GM23338 (cell line): ENCODE results near the gene AK4. TPM values are rescaled to one million over a fixed set of nuclear protein-coding genes. Genes with fewer than 3 reads are reported as not detected.

ENCODE experiments used
- ATAC-seq: fragments of 200-7000 bp; cut with Tn5 transposase; 3 replicates; pipeline ENCODE4 v1.9.1; 2020
- DNase-seq: peaks from one replicate; pipeline ENCODE4 v3.0.0-alpha.2; 2015; ENCODE audit warnings: low spot score
- H2AFZ ChIP-seq: fragments of 200-600 bp; sonication (generic); 2 replicates; pipeline ENCODE4 v1.8.0; 2016; ENCODE audit warnings: antibody characterized with exemption, mild to moderate bottlenecking, moderate library complexity
- H3F3A ChIP-seq: fragments of 200-600 bp; sonication (generic); replicated peaks from 2 replicates; pipeline ENCODE4 v1.8.0; 2017; ENCODE audit warnings: antibody characterized with exemption, mixed run types, low read depth
- H3K27ac ChIP-seq: fragments of 200-600 bp; sonication (generic); 2 replicates; pipeline ENCODE4 v1.6.1; 2016; ENCODE audit warnings: low read depth
- H3K27me3 ChIP-seq: fragments of 200-600 bp; sonication (generic); 2 replicates; pipeline ENCODE4 v1.8.0; 2016; ENCODE audit warnings: mild to moderate bottlenecking, mixed run types, moderate library complexity; ENCODE audit not compliant: insufficient read depth
- H3K36me3 ChIP-seq: fragments of 200-600 bp; sonication (generic); 2 replicates; pipeline ENCODE4 v1.8.0; 2016; ENCODE audit warnings: mild to moderate bottlenecking; ENCODE audit not compliant: insufficient read depth
- H3K4me1 ChIP-seq: fragments of 200-600 bp; sonication (generic); 2 replicates; pipeline ENCODE4 v1.8.0; 2016; ENCODE audit warnings: mild to moderate bottlenecking, moderate library complexity; ENCODE audit not compliant: insufficient read depth
- H3K4me2 ChIP-seq: fragments of 200-600 bp; sonication (generic); 2 replicates; pipeline ENCODE4 v1.7.1; 2017; ENCODE audit warnings: mixed run types
- H3K4me3 ChIP-seq: fragments of 200-600 bp; sonication (generic); 2 replicates; pipeline ENCODE4 v1.6.1; 2016; ENCODE audit warnings: mixed run types
- H3K79me2 ChIP-seq: fragments of 200-600 bp; sonication (generic); replicated peaks from 2 replicates; pipeline ENCODE4 v1.8.0; 2017; ENCODE audit warnings: mild to moderate bottlenecking; ENCODE audit not compliant: insufficient read depth
- H3K9me2 ChIP-seq: fragments of 200-600 bp; sonication (generic); 2 replicates; pipeline ENCODE4 v1.8.0; 2017; ENCODE audit not compliant: insufficient read depth
- H4K20me1 ChIP-seq: fragments of 200-600 bp; sonication (generic); replicated peaks from 2 replicates; pipeline ENCODE4 v1.8.0; 2017; ENCODE audit warnings: mild to moderate bottlenecking; ENCODE audit not compliant: insufficient read depth
- H3K27ac Mint-ChIP-seq: 2 replicates; pipeline ENCODE4 v1.8.0; 2020; ENCODE audit warnings: inconsistent platforms, mild to moderate bottlenecking, moderate library complexity, mixed read lengths
- H3K27me3 Mint-ChIP-seq: 3 replicates; pipeline ENCODE4 v1.8.0; 2022; ENCODE audit warnings: low read depth, mild to moderate bottlenecking, moderate library complexity, mixed read lengths, inconsistent platforms; ENCODE audit not compliant: insufficient read depth, poor library complexity
- H3K36me3 Mint-ChIP-seq: 3 replicates; pipeline ENCODE4 v1.8.0; 2021; ENCODE audit warnings: low read depth, mild to moderate bottlenecking, inconsistent platforms, moderate library complexity, mixed read lengths
- H3K4me1 Mint-ChIP-seq: 3 replicates; pipeline ENCODE4 v1.8.0; 2020; ENCODE audit warnings: mild to moderate bottlenecking, inconsistent platforms, mixed read lengths
- H3K4me3 Mint-ChIP-seq: 3 replicates; pipeline ENCODE4 v1.8.0; 2021; ENCODE audit warnings: moderate library complexity, mild to moderate bottlenecking, inconsistent platforms, mixed read lengths
- H3K9me3 Mint-ChIP-seq: 3 replicates; pipeline ENCODE4 v1.8.0; 2020; ENCODE audit warnings: moderate library complexity, mild to moderate bottlenecking, inconsistent platforms, mixed read lengths
- CREB1 ChIP-seq: fragments of 250-450 bp; sonication (Bioruptor Pico); IDR thresholded peaks from 2 replicates; pipeline ENCODE4 v1.5.0; 2020; ENCODE audit warnings: low read depth, mild to moderate bottlenecking, moderate library complexity
- CTCF ChIP-seq, 2 experiments: fragments of 200-600 bp in 1 of 2; sonication (generic) in 1 of 2; conservative IDR thresholded peaks; 2 replicates each; pipeline versions ENCODE4 v1.5.1 to v1.6.1; 2016 to 2017; ENCODE audit warnings: antibody characterized with exemption in 2 of 2, low read depth in 2 of 2, mild to moderate bottlenecking in 2 of 2, moderate library complexity in 1 of 2
- EZH2 ChIP-seq: fragments of 200-600 bp; sonication (generic); IDR thresholded peaks from one replicate; pipeline ENCODE4 v1.8.0; 2017; ENCODE audit warnings: antibody characterized with exemption, mild to moderate bottlenecking, low read depth; ENCODE audit not compliant: unreplicated experiment
- EZH2phosphoT487 ChIP-seq: fragments of 200-600 bp; sonication (generic); IDR thresholded peaks from one replicate; pipeline ENCODE4 v1.8.1; 2018; ENCODE audit warnings: antibody characterized with exemption; ENCODE audit not compliant: unreplicated experiment
- JUNB ChIP-seq: IDR thresholded peaks from one replicate; pipeline ENCODE4 v1.6.1; 2016; ENCODE audit warnings: antibody characterized with exemption; ENCODE audit not compliant: unreplicated experiment
- REST ChIP-seq: IDR thresholded peaks from one replicate; pipeline ENCODE4 v1.6.1; 2018; ENCODE audit warnings: antibody characterized with exemption; ENCODE audit not compliant: unreplicated experiment
- STAT1 ChIP-seq: IDR thresholded peaks from one replicate; pipeline ENCODE4 v1.6.1; 2016; ENCODE audit warnings: antibody characterized with exemption; ENCODE audit not compliant: unreplicated experiment
- ZNF462 ChIP-seq: fragments of 250-450 bp; sonication (Bioruptor Pico); IDR thresholded peaks from 2 replicates; pipeline ENCODE4 v1.5.0; 2020; ENCODE audit warnings: mild to moderate bottlenecking, moderate library complexity
- polyA plus RNA-seq: library from polyadenylated mRNA; unstranded; fragments of >200 nt; fragmentation: Nextera tagmentation; extraction: Ambion mirVana; gene quantifications from 2 replicates; pipeline ENCODE4 v1.2.1, GENCODE V29; 2016
- total RNA-seq: library from RNA; depleted of rRNA; stranded (reverse); fragments of >200 nt; shearing (Covaris generic); gene quantifications from 2 replicates; pipeline ENCODE4 v1.2.3, GENCODE V29; 2014

The AK4 gene
- total and polyA plus RNA-seq, 2 experiments from 2014 or later: 123 to 127 TPM

GRCh38 chr1:65193129-65193695 is 45.2 kb downstream of the AK4 start:
- H3K36me3 ChIP-seq: peaks cover 10% of the 10 kb centered on the region; the same call in 1 of the 2 replicates
- H3K4me3 ChIP-seq: no peak overlapping the region
- Mint-ChIP-seq H3K36me3 (peaks cover 59% of the 10 kb centered on the region), H3K4me3 (no peak overlapping the region; the same call in 2 of the 3 replicates), H3K9me3 (no peaks in the 10 kb centered on the region; the same call in 2 of the 3 replicates), H3K4me1 (peaks cover 13% of the 10 kb centered on the region), H3K27ac (no peak overlapping the region), H3K27me3 (no peaks in the 10 kb centered on the region)
- TF ChIP-seq REST (no peak), CTCF (conservative IDR thresholded peaks at IDR 0.05; ENCODE audit: low read depth in 2 of 2) (no peak), CREB1 (no peak), JUNB (no peak), STAT1 (no peak), EZH2phosphoT487 (no peak), EZH2 (no peak), ZNF462 (CRISPR knock-in tag) (no peak)
- DNase-seq (no peak), ATAC-seq (no peak)
- H3K27me3 ChIP-seq: no peaks in the 10 kb centered on the region
- H3K4me1 ChIP-seq: no peaks in the 10 kb centered on the region
- H4K20me1 ChIP-seq: no peaks in the 10 kb centered on the region; the same call in 1 of the 2 replicates
- no peak overlapping the region for H2AFZ ChIP-seq
- peaks cover 55% of the 10 kb centered on the region for H3K79me2 ChIP-seq
- no peak overlapping the region for H3K4me2 ChIP-seq
- peaks cover 3% of the 10 kb centered on the region; the same call in 1 of the 2 replicates for H3K9me2 ChIP-seq
- no peaks in the 10 kb centered on the region for H3F3A ChIP-seq
- H3K27ac ChIP-seq: no peak overlapping the region
